ENCODE measurements around the gene NALCN. TPM values are rescaled to one million over a fixed set of nuclear protein-coding genes. Genes with fewer than 3 reads are reported as not detected.

NALCN gene
- total and polyA plus RNA-seq, 8 donors, result 0.51 to 5.1 (median 2.0) TPM

DNA sequence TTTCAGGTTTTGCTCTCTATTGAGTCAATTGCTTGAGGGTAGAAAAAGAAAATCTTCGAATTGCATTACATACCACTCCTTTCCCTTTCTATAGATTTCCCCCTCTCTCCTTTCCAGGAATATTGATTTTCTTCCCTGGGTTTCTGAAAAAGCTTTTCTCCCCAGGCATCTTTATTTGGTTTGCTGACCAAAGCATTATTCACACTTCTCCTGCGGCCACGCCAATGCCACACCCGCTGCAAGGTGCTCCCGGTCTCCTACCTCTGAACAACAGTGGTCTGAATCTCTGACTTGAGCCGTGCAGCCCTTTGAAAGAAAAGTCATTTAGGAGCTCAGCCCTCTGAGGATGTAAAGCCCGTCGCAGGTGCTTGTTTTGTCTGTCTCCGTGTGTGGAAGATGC lies 390.8 kb downstream of the NALCN start:
- intact Hi-C loops (cut with DNase I), result no loop called here
- Histone ChIP-seq H3K4me1 (no peaks in the 10 kb centered on the region), H3K27me3 (no peaks in the 10 kb centered on the region), H3K36me3 (no peaks in the 10 kb centered on the region), H3K27ac (no peak overlapping the region), H3K9me3 (no peaks in the 10 kb centered on the region), H3K4me3 (no peak overlapping the region)
- no peak for DNase-seq
- no peak for ATAC-seq
- 62 to 65% methylated on average over 9 of the region's 9 CpGs for WGBS, 2 donors
- no peak for TF ChIP-seq CTCF (IDR thresholded peaks at IDR 0.05)
- FAIRE-seq, result no peak

GRCh38 chr13:101019126-101019525 lies 397.2 kb downstream of the NALCN start:
- WGBS, 2 donors, result 73 to 74% methylated on average over 1 of the region's 1 CpG
- Histone ChIP-seq H3K4me1 (no peaks in the 10 kb centered on the region), H3K27ac (no peak overlapping the region), H3K9me3 (no peaks in the 10 kb centered on the region), H3K36me3 (no peaks in the 10 kb centered on the region), H3K27me3 (no peaks in the 10 kb centered on the region), H3K4me3 (no peak overlapping the region)
- ATAC-seq (no peak), DNase-seq (no peak), FAIRE-seq (no peak)
- intact Hi-C loops (cut with DNase I), result no loop called here
- no peak for TF ChIP-seq CTCF (IDR thresholded peaks at IDR 0.05)

- WGBS, 2 donors, result 57 to 60% methylated on average over 7 of the region's 7 CpGs
- H3K4me1 ChIP-seq, result no peaks in the 10 kb centered on the region
Measured at GRCh38 chr13:101018720-101019119, 397.6 kb downstream of the NALCN start.

DNA sequence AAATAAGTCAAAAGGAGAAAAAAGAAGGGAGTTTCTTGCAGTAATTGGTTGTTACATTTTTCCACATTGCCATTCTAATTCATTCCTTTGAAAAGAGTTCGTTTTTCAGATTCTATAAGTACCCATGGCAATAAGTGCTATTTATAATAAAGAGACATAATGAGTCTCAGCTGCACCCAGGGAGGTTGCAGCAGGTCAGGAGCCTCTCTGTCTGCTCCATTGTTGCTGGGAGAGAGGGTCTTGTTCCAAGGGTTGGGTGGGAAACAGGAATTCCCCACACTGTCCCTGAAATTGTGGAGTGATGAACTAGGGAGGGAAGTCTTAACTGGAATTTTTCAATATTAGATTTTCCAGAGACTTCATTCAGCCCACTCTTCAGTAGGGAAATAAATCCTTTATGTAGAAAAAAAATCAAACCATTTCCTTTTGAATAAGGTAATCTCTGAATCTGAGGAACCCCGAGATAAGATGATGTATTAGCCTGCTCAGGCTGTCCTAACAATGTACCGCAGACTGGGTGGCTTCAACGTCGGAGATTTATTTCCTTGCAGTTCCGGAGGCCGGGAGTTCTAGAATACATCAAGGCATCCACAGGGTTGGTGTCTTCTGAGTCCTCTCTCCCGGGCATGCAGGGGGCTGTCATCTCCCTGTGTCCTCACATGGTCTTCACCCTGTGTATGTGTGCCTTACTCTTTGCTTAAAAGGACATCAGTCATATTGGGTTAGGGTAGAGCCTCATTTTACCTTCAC lies 399.0 kb downstream of the NALCN start:
- ATAC-seq (no peak), FAIRE-seq (no peak), DNase-seq (no peak)
- Histone ChIP-seq H3K27me3 (no peaks in the 10 kb centered on the region), H3K4me1 (no peaks in the 10 kb centered on the region), H3K27ac (no peak overlapping the region), H3K36me3 (no peaks in the 10 kb centered on the region), H3K4me3 (no peak overlapping the region), H3K9me3 (no peaks in the 10 kb centered on the region)
- intact Hi-C loops (cut with DNase I), result no loop called here
- no peak for TF ChIP-seq CTCF (IDR thresholded peaks at IDR 0.05)
- WGBS, 2 donors, result 48 to 53% methylated on average over 8 of the region's 8 CpGs

More at GRCh38 chr13:101018720-101019119, 397.6 kb downstream of the NALCN start:
- Histone ChIP-seq H3K36me3 (no peaks in the 10 kb centered on the region), H3K27me3 (no peaks in the 10 kb centered on the region), H3K4me3 (no peak overlapping the region), H3K9me3 (no peaks in the 10 kb centered on the region), H3K27ac (no peak overlapping the region)
- intact Hi-C loops (cut with DNase I), result no loop called here
- TF ChIP-seq CTCF (IDR thresholded peaks at IDR 0.05), result no peak
- DNase-seq (no peak), FAIRE-seq (no peak), ATAC-seq (no peak)

DNA sequence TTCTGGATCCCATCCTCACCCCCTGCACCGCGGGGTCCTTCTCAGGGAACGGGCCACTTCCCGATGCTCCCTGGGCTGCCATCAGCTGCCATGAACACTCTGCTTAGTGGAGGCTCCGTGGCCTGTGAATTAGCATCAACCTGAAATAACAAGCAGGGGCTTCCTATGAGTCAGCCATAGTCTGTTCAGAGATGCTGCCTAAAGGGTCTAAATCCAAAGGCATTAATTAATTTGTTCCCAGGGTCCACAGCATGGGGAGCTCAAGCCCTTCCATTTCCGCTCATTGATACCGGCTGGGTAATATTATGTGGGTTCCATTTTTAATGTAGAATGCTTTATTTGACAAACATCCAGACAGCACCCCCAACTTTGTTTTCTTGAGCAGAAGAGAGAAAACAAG lies 399.8 kb downstream of the NALCN start:
- intact Hi-C loops (cut with DNase I), result no loop called here
- H3K4me1 ChIP-seq, result no peaks in the 10 kb centered on the region

More for the DNA sequence above, 399.8 kb downstream of the NALCN start:
- no peak overlapping the region for H3K27ac ChIP-seq
- no peak overlapping the region for H3K4me3 ChIP-seq
- H3K36me3 ChIP-seq, result no peaks in the 10 kb centered on the region
- TF ChIP-seq CTCF (IDR thresholded peaks at IDR 0.05), result no peak
- 81 to 94% methylated on average over 7 of the region's 7 CpGs for WGBS, 2 donors
- H3K9me3 ChIP-seq, result no peaks in the 10 kb centered on the region
- ATAC-seq, result no peak
- H3K27me3 ChIP-seq, result no peaks in the 10 kb centered on the region
- no peak for DNase-seq
- FAIRE-seq, result no peak

All from pancreas (tissue), 10 donors.